Keratinocyte (primary cell): ENCODE data around the gene HPD. TPM values are rescaled to one million over a fixed set of nuclear protein-coding genes. Genes with fewer than 3 reads are reported as not detected.

Experiments
- DNase-seq: peaks from one replicate; pipeline ENCODE4 v3.0.0-alpha.2; 2011; ENCODE audit warnings: low read depth, missing footprints, low spot score
- FAIRE-seq: peaks from 2 replicates; lab custom pipeline; 2011; peaks lifted over from hg19 to GRCh38; lab: Jason Lieb, UNC
- H2AFZ ChIP-seq: 2 replicates; pipeline ENCODE4 v1.6.0; 2012; ENCODE audit warnings: low read length, control low read depth, inconsistent platforms; ENCODE audit not compliant: control insufficient read depth
- H3K27ac ChIP-seq: 2 replicates; pipeline ENCODE4 v1.5.1; 2011; ENCODE audit warnings: low read length; ENCODE audit not compliant: control insufficient read depth, insufficient read depth
- H3K27me3 ChIP-seq: 3 replicates; pipeline ENCODE4 v1.6.0; 2011; ENCODE audit warnings: low read length; ENCODE audit not compliant: control insufficient read depth, insufficient read depth; ENCODE audit errors: extremely low read depth
- H3K36me3 ChIP-seq, 2 experiments: 2 replicates in 1 of 2; 3 replicates in 1 of 2; pipeline ENCODE4 v1.5.1; 2011; ENCODE audit warnings: low read length in 2 of 2, mild to moderate bottlenecking in 1 of 2; ENCODE audit not compliant: control insufficient read depth in 2 of 2, insufficient read depth in 2 of 2; ENCODE audit errors: extremely low read depth in 1 of 2
- H3K4me1 ChIP-seq: 3 replicates; pipeline ENCODE4 v1.5.1; 2011; ENCODE audit warnings: low read length; ENCODE audit not compliant: control insufficient read depth, insufficient read depth; ENCODE audit errors: extremely low read depth
- H3K4me2 ChIP-seq: 3 replicates; pipeline ENCODE4 v1.6.0; 2011; ENCODE audit warnings: low read depth, low read length; ENCODE audit not compliant: control insufficient read depth, insufficient read depth; ENCODE audit errors: extremely low read depth
- H3K4me3 ChIP-seq, 3 experiments: fragments of 200-600 bp in 1 of 3; sonication (generic) in 1 of 3; 2 replicates in 2 of 3; 3 replicates in 1 of 3; pipeline ENCODE4 v1.5.1; 2011 to 2016; ENCODE audit warnings: low read length in 3 of 3, mild to moderate bottlenecking in 3 of 3, control low read depth in 2 of 3, inconsistent platforms in 1 of 3, low read depth in 1 of 3, mixed read lengths in 1 of 3, mixed run types in 1 of 3, moderate library complexity in 1 of 3; ENCODE audit not compliant: control insufficient read depth in 2 of 3, insufficient read depth in 2 of 3; ENCODE audit errors: extremely low read depth in 1 of 3
- H3K79me2 ChIP-seq: 2 replicates; pipeline ENCODE4 v1.6.0; 2012; ENCODE audit warnings: low read length; ENCODE audit not compliant: control insufficient read depth, insufficient read depth
- H3K9ac ChIP-seq: 3 replicates; pipeline ENCODE4 v1.6.0; 2011; ENCODE audit warnings: low read length; ENCODE audit not compliant: control insufficient read depth, insufficient read depth; ENCODE audit errors: extremely low read depth
- H3K9me1 ChIP-seq: 3 replicates; pipeline ENCODE4 v1.6.0; 2011; ENCODE audit warnings: low read length; ENCODE audit not compliant: control insufficient read depth, insufficient read depth; ENCODE audit errors: extremely low read depth
- H3K9me3 ChIP-seq: 2 replicates; pipeline ENCODE4 v1.5.1; 2012; ENCODE audit warnings: low read depth, low read length; ENCODE audit not compliant: control insufficient read depth
- H4K20me1 ChIP-seq: 3 replicates; pipeline ENCODE4 v1.6.0; 2011; ENCODE audit warnings: low read length; ENCODE audit not compliant: control insufficient read depth, insufficient read depth; ENCODE audit errors: extremely low read depth
- EZH2 ChIP-seq: IDR thresholded peaks from one replicate; pipeline ENCODE4 v1.6.1; 2012; ENCODE audit warnings: inconsistent platforms, mild to moderate bottlenecking, low read length, moderate library complexity
- dilution Hi-C: fragments of 300-500 bp; cut with MboI; formaldehyde crosslinking; loops from one replicate; pipeline ENCODE4 v1.7.0; 2020; ENCODE audit warnings: low sequenced_read_pairs; ENCODE audit not compliant: extremely low pct_ligation_motif_present
- polyA plus RNA-seq, 5 experiments: library from polyadenylated mRNA; depleted of rRNA in 3 of 5; stranded (reverse) in 3 of 5; stranded (forward) in 1 of 5; unstranded in 1 of 5; fragments of >200 nt; gene quantifications; 1 replicate in 1 of 5; 2 replicates in 3 of 5; 3 replicates in 1 of 5; pipeline versions ENCODE4 v1.2.1 to v1.2.3, GENCODE V29; 2011 to 2012; ENCODE audit warnings: missing spikeins in 2 of 5, low read depth in 1 of 5, low replicate concordance in 1 of 5
- small RNA-seq, 3 experiments: library from RNA; depleted of rRNA; stranded (forward); fragments of <200 nt; gene quantifications; one replicate each; pipeline ENCODE3, GENCODE V24; 2012; ENCODE audit warnings: low read depth in 3 of 3, low replicate concordance in 1 of 3; ENCODE audit not compliant: insufficient read length in 3 of 3

HPD gene
- polyA plus RNA-seq, 1 donor (not counting 4 experiments of a cell fraction or from before 2014, with no cell fraction given), result not detected

GRCh38 chr12:121789800-121790728 is 68.6 kb downstream of the HPD start:
- Histone ChIP-seq H3K9me3 (no peaks in the 10 kb centered on the region), H3K4me2 (no peak overlapping the region), H3K27me3 (no peaks in the 10 kb centered on the region), H2AFZ (no peak overlapping the region), H3K27ac (no peak overlapping the region), H3K79me2 (no peaks in the 10 kb centered on the region), H3K4me3 (no peak overlapping the region), H3K9me1 (peaks cover 3% of the 10 kb centered on the region), H3K36me3 (no peaks in the 10 kb centered on the region), H3K9ac (no peak overlapping the region), H3K4me1 (peaks cover 23% of the 10 kb centered on the region), H4K20me1 (no peaks in the 10 kb centered on the region)
- FAIRE-seq (no peak), DNase-seq (no peak)
- no peak for TF ChIP-seq EZH2
- dilution Hi-C loops, result no loop called here

Small RNA genes within 50 kb of the gene (small RNA-seq; reads per million reads assigned to genes)
- gene AC069503.3 (0 reads per million in 3 experiments), gene RF00017 (0 reads per million in 3 experiments), gene RNU7-170P (0 reads per million in 3 experiments)

Other genes with a start within 250 kb of the HPD start
- 17.1 to 29.4 TPM (median 26.4 TPM) in 3 replicates for gene ORAI1, start 232.3 kb downstream of the HPD start, polyA plus RNA-seq
- 0.30 to 0.59 TPM (median 0.57 TPM) in 3 replicates for gene MORN3, start 189.2 kb downstream of the HPD start, polyA plus RNA-seq
- gene TMEM120B, start 146.1 kb downstream of the HPD start, polyA plus RNA-seq, result 6.9 to 10.5 TPM (median 10.0 TPM) in 3 replicates
- gene RHOF, start 65.2 kb downstream of the HPD start, polyA plus RNA-seq, result 2.8 to 4.3 TPM (median 4.1 TPM) in 3 replicates
- 0.71 to 1.2 TPM (median 0.72 TPM) in 3 replicates for gene SETD1B, start 54.9 kb downstream of the HPD start, polyA plus RNA-seq
- 84.8 to 95.4 TPM (median 90.5 TPM) in 3 replicates for gene PSMD9, start 29.9 kb upstream of the HPD start, polyA plus RNA-seq
- gene CFAP251, start 59.7 kb upstream of the HPD start, polyA plus RNA-seq, result 69.9 to 74.2 TPM (median 70.7 TPM) in 3 replicates
- 9.6 to 17.2 TPM (median 12.8 TPM) in 3 replicates for gene BCL7A, start 163.0 kb upstream of the HPD start, polyA plus RNA-seq
- 4.7 to 17.8 TPM (median 5.5 TPM) in 3 replicates for gene MLXIP, start 219.9 kb upstream of the HPD start, polyA plus RNA-seq